Glutamatergic neuron (in vitro differentiated cells): Measurements from ENCODE around the gene ALOX5. TPM values are rescaled to one million over a fixed set of nuclear protein-coding genes. Genes with fewer than 3 reads are reported as not detected.

Experiments used
- DNase-seq: peaks from one replicate; pipeline ENCODE4 v3.0.0; 2022
- H3K27ac Mint-ChIP-seq: one replicate; pipeline ENCODE4 v1.8.0; 2020; ENCODE audit warnings: mild to moderate bottlenecking, mixed read lengths, inconsistent platforms; ENCODE audit not compliant: unreplicated experiment
- H3K27me3 Mint-ChIP-seq: one replicate; pipeline ENCODE4 v1.8.0; 2020; ENCODE audit warnings: mild to moderate bottlenecking, moderate library complexity, mixed read lengths, inconsistent platforms; ENCODE audit not compliant: unreplicated experiment
- H3K36me3 Mint-ChIP-seq: one replicate; pipeline ENCODE4 v1.8.0; 2020; ENCODE audit warnings: mild to moderate bottlenecking, mixed read lengths, inconsistent platforms; ENCODE audit not compliant: unreplicated experiment
- H3K4me1 Mint-ChIP-seq: one replicate; pipeline ENCODE4 v1.8.0; 2020; ENCODE audit warnings: mild to moderate bottlenecking, low read depth, mixed read lengths, inconsistent platforms; ENCODE audit not compliant: unreplicated experiment
- H3K4me3 Mint-ChIP-seq: one replicate; pipeline ENCODE4 v1.8.0; 2020; ENCODE audit warnings: mild to moderate bottlenecking, mixed read lengths, inconsistent platforms; ENCODE audit not compliant: unreplicated experiment
- H3K9me3 Mint-ChIP-seq: one replicate; pipeline ENCODE4 v1.8.0; 2020; ENCODE audit warnings: mild to moderate bottlenecking, moderate library complexity, mixed read lengths, inconsistent platforms; ENCODE audit not compliant: unreplicated experiment
- total RNA-seq: library from RNA; stranded (reverse); fragmentation: NEBNext Ultra II Directional; extraction: Animal tissue kit (Norgen Biotek cat#: 25700); gene quantifications from one replicate; pipeline ENCODE4 v1.2.1, GENCODE V29; 2021; ENCODE audit not compliant: unreplicated experiment
- TF ChIP-seq, protein P1 (sequence below): fragments of 200-600 bp; sonication (generic); IDR thresholded peaks from one replicate; pipeline ENCODE4 v1.5.0; 2021; ENCODE audit not compliant: partially characterized antibody, unreplicated experiment

The ALOX5 gene
- total RNA-seq, 1 donor from 2014 or later: 8.4 TPM

- peaks cover 15% of the 10 kb centered on the region for H3K27me3 Mint-ChIP-seq
- H3K4me1 Mint-ChIP-seq: peaks cover 3% of the 10 kb centered on the region
Measured at GRCh38 chr10:45373003-45373575, 927 bp upstream of the ALOX5 start.

GRCh38 chr10:45374350-45375052 lies 485 bp downstream of the ALOX5 start:
- TF ChIP-seq, protein P1, sequence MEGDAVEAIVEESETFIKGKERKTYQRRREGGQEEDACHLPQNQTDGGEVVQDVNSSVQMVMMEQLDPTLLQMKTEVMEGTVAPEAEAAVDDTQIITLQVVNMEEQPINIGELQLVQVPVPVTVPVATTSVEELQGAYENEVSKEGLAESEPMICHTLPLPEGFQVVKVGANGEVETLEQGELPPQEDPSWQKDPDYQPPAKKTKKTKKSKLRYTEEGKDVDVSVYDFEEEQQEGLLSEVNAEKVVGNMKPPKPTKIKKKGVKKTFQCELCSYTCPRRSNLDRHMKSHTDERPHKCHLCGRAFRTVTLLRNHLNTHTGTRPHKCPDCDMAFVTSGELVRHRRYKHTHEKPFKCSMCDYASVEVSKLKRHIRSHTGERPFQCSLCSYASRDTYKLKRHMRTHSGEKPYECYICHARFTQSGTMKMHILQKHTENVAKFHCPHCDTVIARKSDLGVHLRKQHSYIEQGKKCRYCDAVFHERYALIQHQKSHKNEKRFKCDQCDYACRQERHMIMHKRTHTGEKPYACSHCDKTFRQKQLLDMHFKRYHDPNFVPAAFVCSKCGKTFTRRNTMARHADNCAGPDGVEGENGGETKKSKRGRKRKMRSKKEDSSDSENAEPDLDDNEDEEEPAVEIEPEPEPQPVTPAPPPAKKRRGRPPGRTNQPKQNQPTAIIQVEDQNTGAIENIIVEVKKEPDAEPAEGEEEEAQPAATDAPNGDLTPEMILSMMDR: no peak
- Mint-ChIP-seq H3K36me3 (no peaks in the 10 kb centered on the region), H3K27ac (no peak overlapping the region), H3K4me1 (peaks cover 3% of the 10 kb centered on the region), H3K4me3 (peak overlapping the region; percentile 55), H3K27me3 (peaks cover 16% of the 10 kb centered on the region), H3K9me3 (peaks cover 4% of the 10 kb centered on the region)
- DNase-seq: peak; percentile 33

More at GRCh38 chr10:45373003-45373575, 927 bp upstream of the ALOX5 start:
- TF ChIP-seq, protein P1: no peak
- peak; percentile 34 for DNase-seq
- Mint-ChIP-seq H3K9me3 (peaks cover 4% of the 10 kb centered on the region), H3K4me3 (peak overlapping the region; percentile 85), H3K27ac (no peak overlapping the region), H3K36me3 (no peaks in the 10 kb centered on the region)

- Mint-ChIP-seq H3K4me3 (peak overlapping the region; percentile 55), H3K9me3 (peaks cover 4% of the 10 kb centered on the region), H3K27me3 (peaks cover 16% of the 10 kb centered on the region)
Measured at GRCh38 chr10:45375101-45375500, 1.1 kb downstream of the ALOX5 start.

GRCh38 chr10:45375716-45376231 lies 1.8 kb downstream of the ALOX5 start:
- H3K27ac Mint-ChIP-seq: no peak overlapping the region
- no peak for DNase-seq
- TF ChIP-seq, protein P1: no peak
- H3K4me1 Mint-ChIP-seq: peaks cover 3% of the 10 kb centered on the region
- peak overlapping the region; percentile 46 for H3K4me3 Mint-ChIP-seq
- H3K9me3 Mint-ChIP-seq: peaks cover 4% of the 10 kb centered on the region
- peaks cover 16% of the 10 kb centered on the region for H3K27me3 Mint-ChIP-seq
- no peaks in the 10 kb centered on the region for H3K36me3 Mint-ChIP-seq

More at GRCh38 chr10:45375101-45375500, 1.1 kb downstream of the ALOX5 start:
- Mint-ChIP-seq H3K36me3 (no peaks in the 10 kb centered on the region), H3K4me1 (peaks cover 3% of the 10 kb centered on the region), H3K27ac (no peak overlapping the region)
- TF ChIP-seq, protein P1: no peak
- no peak for DNase-seq

GRCh38 chr10:45376371-45376801 lies 2.4 kb downstream of the ALOX5 start:
- peaks cover 16% of the 10 kb centered on the region for H3K27me3 Mint-ChIP-seq
- TF ChIP-seq, protein P1: no peak
- peaks cover 3% of the 10 kb centered on the region for H3K4me1 Mint-ChIP-seq
- no peak overlapping the region for H3K27ac Mint-ChIP-seq
- no peaks in the 10 kb centered on the region for H3K36me3 Mint-ChIP-seq
- no peak for DNase-seq
- H3K4me3 Mint-ChIP-seq: no peak overlapping the region
- peaks cover 4% of the 10 kb centered on the region for H3K9me3 Mint-ChIP-seq
